Mesodermal cell (in vitro differentiated cells): ENCODE measurements around the gene ZDHHC11.
"Not testable (repeated sequence)": the region's sequence is repeated elsewhere in the genome, so short reads cannot be mapped to it uniquely, and the experiment has no call there.

Experiments used
- H3K27ac ChIP-seq: 2 replicates; pipeline ENCODE4 v1.7.0; 2013; ENCODE audit warnings: mild to moderate bottlenecking, low read depth, low read length, moderate library complexity; ENCODE audit not compliant: severe bottlenecking
- H3K36me3 ChIP-seq: 2 replicates; pipeline ENCODE4 v1.7.1; 2013; ENCODE audit warnings: mild to moderate bottlenecking, low read length, moderate library complexity; ENCODE audit not compliant: control insufficient read depth, insufficient read depth
- H3K4me1 ChIP-seq: one replicate; pipeline ENCODE4 v1.7.1; 2013; ENCODE audit warnings: mild to moderate bottlenecking, low read length; ENCODE audit not compliant: insufficient read depth, control insufficient read depth, poor library complexity, severe bottlenecking
- H3K4me3 ChIP-seq: 2 replicates; pipeline ENCODE4 v1.7.0; 2013; ENCODE audit warnings: low read length, control low read depth, mild to moderate bottlenecking; ENCODE audit not compliant: insufficient read depth, poor library complexity, severe bottlenecking; ENCODE audit errors: extremely low read depth
- H3K9me3 ChIP-seq: 2 replicates; pipeline ENCODE4 v1.7.1; 2013; ENCODE audit warnings: mild to moderate bottlenecking, low read length, moderate library complexity; ENCODE audit not compliant: control insufficient read depth
- whole genome bisulfite sequencing, 2 experiments: methylation state at CpG; one replicate each; pipeline ENCODE4 v1.1.5; 2013; ENCODE audit warnings: missing lambda C conversion rate in 2 of 2; ENCODE audit not compliant: insufficient coverage in 2 of 2; 5-methylcytosine and 5-hydroxymethylcytosine counted together

ZDHHC11 gene

GRCh38 chr5:757931-758697 is 92.7 kb downstream of the ZDHHC11 start:
- WGBS, 2 experiments: 72 to 78% methylated on average over 20 to 21 of the region's 21 CpGs
- Histone ChIP-seq H3K36me3 (no peaks in the 10 kb centered on the region), H3K4me1 (no peaks in the 10 kb centered on the region), H3K27ac (peak overlapping the region; percentile 62), H3K4me3 (no peak overlapping the region), H3K9me3 (no peaks in the 10 kb centered on the region)

DNA sequence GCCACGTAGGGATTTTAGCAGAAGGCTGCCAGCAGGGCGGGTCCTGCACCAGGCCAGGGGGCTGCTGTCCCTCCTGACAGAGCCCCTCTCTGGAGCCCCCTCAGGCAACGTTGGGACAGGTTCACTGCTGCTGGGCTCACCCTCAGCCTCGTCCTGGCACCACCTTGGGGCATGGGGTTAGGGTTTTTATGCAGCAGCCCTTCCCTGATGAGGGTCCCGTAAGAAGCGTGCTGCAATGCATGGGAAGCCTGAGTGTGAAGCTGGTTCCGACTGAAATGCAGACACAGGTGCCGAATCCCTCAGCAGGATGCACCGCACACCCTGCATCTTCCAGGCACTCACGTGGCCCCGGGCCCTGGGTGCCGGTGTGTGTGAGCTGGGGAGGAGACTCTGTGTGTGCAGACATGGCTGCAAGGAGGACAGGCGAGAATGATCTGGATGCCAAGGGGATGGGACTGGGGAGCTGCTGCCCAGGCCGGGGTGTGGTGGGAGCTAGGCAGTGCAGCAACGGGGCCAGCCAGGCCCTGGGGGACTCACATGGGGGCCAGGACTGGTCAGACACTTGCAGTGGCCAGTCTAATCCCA is 93.3 kb downstream of the ZDHHC11 start:
- no peaks in the 10 kb centered on the region for H3K36me3 ChIP-seq
- H3K4me1 ChIP-seq: no peaks in the 10 kb centered on the region
- 83 to 89% methylated on average over 11 to 15 of the region's 15 CpGs for WGBS, 2 experiments
- H3K4me3 ChIP-seq: no peak overlapping the region
- H3K9me3 ChIP-seq: no peaks in the 10 kb centered on the region
- peak overlapping the region; percentile 62 for H3K27ac ChIP-seq

DNA sequence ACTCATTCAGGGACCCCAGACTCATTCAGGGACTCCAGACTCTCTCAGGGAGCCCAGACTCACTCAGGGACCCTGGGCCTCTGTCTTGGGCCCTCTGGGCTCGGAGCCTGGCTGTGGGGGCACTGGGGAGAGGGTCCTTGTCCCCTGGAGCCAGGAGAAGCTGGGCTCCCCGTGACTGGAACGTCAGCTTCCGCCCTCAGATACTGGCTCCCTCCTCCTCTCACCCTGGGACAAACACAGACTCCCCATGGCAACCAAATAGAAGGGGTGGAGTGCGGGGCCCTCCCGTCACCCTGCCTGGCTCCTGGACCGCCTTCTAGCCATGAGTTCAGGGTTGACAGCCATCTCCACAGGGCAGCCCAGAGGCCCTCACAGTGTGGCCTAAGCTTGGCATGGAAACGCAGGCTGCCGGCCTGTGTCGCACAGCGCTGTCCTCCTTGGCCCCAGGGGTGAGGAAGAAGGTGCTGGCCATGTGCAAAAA is 93.9 kb downstream of the ZDHHC11 start:
- no peaks in the 10 kb centered on the region for H3K36me3 ChIP-seq
- H3K9me3 ChIP-seq: no peaks in the 10 kb centered on the region
- WGBS, 2 experiments: 65 to 90% methylated on average over 3 of the region's 11 CpGs
- H3K4me1 ChIP-seq: no peaks in the 10 kb centered on the region
- no peak overlapping the region for H3K4me3 ChIP-seq
- peak overlapping the region; percentile 62 for H3K27ac ChIP-seq

GRCh38 chr5:756171-756570 is 94.6 kb downstream of the ZDHHC11 start:
- Histone ChIP-seq H3K9me3 (no peaks in the 10 kb centered on the region), H3K4me1 (no peaks in the 10 kb centered on the region), H3K27ac (no peak overlapping the region), H3K36me3 (no peaks in the 10 kb centered on the region), H3K4me3 (no peak overlapping the region)
- 71 to 83% methylated on average over 1 to 4 of the region's 10 CpGs for WGBS, 2 experiments

DNA sequence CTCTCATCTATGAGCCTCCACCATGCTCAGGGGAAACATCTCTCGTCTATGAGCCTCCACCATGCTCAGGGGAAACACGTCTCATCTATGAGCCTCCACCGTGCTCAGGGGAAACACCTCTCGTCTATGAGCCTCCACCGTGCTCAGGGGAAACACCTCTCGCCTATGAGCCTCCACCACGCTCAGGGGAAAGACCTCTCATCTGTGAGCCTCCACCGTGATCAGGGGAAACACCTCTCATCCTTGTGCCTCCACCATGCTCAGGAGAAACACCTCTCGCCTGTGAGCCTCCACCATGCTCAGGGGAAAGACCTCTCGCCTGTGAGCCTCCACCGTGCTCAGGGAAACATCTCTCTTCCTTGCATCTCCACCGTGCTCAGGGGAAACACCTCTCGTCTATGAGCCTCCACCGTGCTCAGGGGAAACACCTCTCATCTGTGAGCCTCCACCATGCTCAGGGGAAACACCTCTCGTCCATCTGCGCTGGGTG is 96.6 kb downstream of the ZDHHC11 start:
- WGBS, 2 experiments: 63 to 65% methylated on average over 13 to 14 of the region's 16 CpGs
- H3K9me3 ChIP-seq, H3K36me3 ChIP-seq, H3K4me3 ChIP-seq, H3K27ac ChIP-seq, H3K4me1 ChIP-seq: not testable (repeated sequence)

DNA sequence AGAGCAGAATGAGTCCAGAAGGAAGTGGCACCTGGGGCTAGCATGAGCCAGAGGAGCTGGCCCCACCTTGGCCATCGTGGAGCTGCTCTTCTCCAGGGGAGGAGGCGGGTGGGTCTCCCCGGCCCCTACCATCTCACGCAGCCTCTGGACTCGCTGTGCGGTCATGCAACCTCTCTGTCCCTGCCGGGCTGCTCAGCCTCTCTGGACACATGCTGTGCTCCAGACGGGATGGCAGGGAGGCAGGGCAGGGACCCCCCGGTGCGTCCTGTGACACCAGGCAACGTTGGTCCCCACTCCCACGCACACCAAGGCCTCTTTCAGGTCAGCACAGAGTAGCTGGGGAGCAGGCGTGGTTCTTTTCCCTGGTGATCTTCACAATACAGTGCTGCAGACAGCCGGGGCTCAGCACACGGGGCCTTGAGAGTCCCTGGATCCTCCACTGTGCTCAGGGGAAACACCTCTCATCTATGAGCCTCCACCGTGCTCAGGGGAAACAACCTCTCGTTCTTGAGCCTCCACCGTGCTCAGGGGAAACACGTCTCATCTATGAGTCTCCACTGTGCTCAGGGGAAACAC is 97.1 kb downstream of the ZDHHC11 start:
- H3K4me1 ChIP-seq, H3K9me3 ChIP-seq, H3K36me3 ChIP-seq, H3K27ac ChIP-seq, H3K4me3 ChIP-seq: not testable (repeated sequence)
- WGBS, 2 experiments: 87% methylated on average over 4 to 7 of the region's 19 CpGs

GRCh38 chr5:752532-753115 is 98.2 kb downstream of the ZDHHC11 start:
- WGBS, 2 experiments: 79 to 80% methylated on average over 1 to 7 of the region's 20 CpGs
- H3K36me3 ChIP-seq, H3K27ac ChIP-seq, H3K4me3 ChIP-seq, H3K9me3 ChIP-seq, H3K4me1 ChIP-seq: not testable (repeated sequence)

DNA sequence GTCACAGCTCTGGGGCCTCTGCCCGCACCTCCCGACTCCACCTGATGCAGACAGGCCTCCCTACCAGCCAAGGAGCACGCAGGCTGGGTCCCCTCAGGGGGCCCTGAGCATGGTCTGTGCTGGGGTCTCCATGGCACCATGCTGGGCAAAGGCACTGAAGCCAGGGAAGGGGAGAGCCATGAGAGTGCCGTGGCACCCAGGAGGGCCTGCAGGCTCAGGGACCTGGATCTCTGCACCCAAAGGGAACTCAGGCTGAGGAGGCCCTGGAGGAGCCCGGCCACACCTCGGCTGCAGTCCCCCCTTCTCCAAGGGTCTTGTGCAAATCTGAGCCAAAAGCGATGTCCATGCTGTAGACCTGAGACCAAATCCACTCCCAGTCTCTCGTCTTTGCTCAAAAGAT is 98.8 kb downstream of the ZDHHC11 start:
- not testable (repeated sequence) for H3K27ac ChIP-seq, H3K4me3 ChIP-seq, H3K4me1 ChIP-seq, H3K9me3 ChIP-seq, H3K36me3 ChIP-seq
- WGBS, 2 experiments: 91 to 92% methylated on average over 2 to 3 of the region's 8 CpGs

GRCh38 chr5:751496-751895 is 99.3 kb downstream of the ZDHHC11 start:
- H3K4me3 ChIP-seq: no peak overlapping the region
- H3K9me3 ChIP-seq: no peaks in the 10 kb centered on the region
- 89 to 90% methylated on average over 6 to 8 of the region's 13 CpGs for WGBS, 2 experiments
- H3K4me1 ChIP-seq: no peaks in the 10 kb centered on the region
- H3K36me3 ChIP-seq: no peaks in the 10 kb centered on the region
- H3K27ac ChIP-seq: no peak overlapping the region

DNA sequence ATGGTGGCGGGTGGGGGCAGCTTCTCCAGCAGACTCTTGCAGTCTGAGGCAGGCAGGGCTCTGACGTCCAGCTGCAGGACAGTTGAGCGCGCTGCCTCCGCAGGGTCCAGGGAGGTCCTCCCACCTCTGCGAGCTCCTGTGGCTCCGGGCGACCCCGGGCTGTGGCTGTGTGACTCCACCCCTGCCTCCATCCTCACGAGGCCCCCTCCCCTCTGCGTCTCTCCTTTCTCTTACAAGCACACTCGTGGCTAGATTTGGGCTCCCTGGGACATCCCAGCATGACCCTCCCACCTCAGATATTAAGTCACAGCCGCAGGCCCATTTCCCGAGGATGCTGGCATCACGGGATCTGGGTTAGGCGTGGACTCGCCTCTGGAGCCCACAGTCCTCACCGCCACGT is 100.6 kb downstream of the ZDHHC11 start:
- H3K27ac ChIP-seq, H3K4me1 ChIP-seq, H3K36me3 ChIP-seq, H3K9me3 ChIP-seq, H3K4me3 ChIP-seq: not testable (repeated sequence)
- WGBS, 2 experiments: 86 to 91% methylated on average over 6 to 7 of the region's 19 CpGs
